OCI-LY7 (cell line): ENCODE data around the gene CA11. TPM values are rescaled to one million over a fixed set of nuclear protein-coding genes. Genes with fewer than 3 reads are reported as not detected.

ENCODE experiments used
- BruUV-seq: library from RNA; stranded (reverse); fragments of 400-500 nt; replicated peaks from 2 replicates; lab custom pipeline; 2021; lab: Mats Ljungman, UMichigan
- CTCF ChIA-PET: fragments of 300-600 bp; sonication (Branson Sonifier 250); formaldehyde crosslinking; loops from one replicate; lab custom pipeline; 2022; ENCODE audit warnings: antibody characterized with exemption; ENCODE audit not compliant: unreplicated experiment; lab: Charles Lee
- POLR2A ChIA-PET: fragments of 300-600 bp; sonication (Branson Sonifier 250); formaldehyde crosslinking; loops from one replicate; lab custom pipeline; 2022; ENCODE audit warnings: antibody characterized with exemption; lab: Charles Lee
- DNase-seq: peaks from one replicate; pipeline ENCODE4 v3.0.0-alpha.2; 2015; ENCODE audit warnings: low spot score
- H2AFZ ChIP-seq: fragments of 200-600 bp; sonication (generic), shearing (Covaris generic); 2 replicates; pipeline ENCODE4 v1.6.1; 2014; ENCODE audit warnings: mild to moderate bottlenecking, antibody characterized with exemption, low read length, moderate library complexity
- H3K27ac ChIP-seq: fragments of 200-600 bp; sonication (generic); 2 replicates; pipeline ENCODE4 v1.5.1; 2014; ENCODE audit warnings: mixed run types, low read depth, mild to moderate bottlenecking, moderate library complexity, low read length, inconsistent platforms; ENCODE audit not compliant: poor library complexity, severe bottlenecking
- H3K36me3 ChIP-seq: fragments of 200-600 bp; sonication (generic); 2 replicates; pipeline ENCODE4 v1.6.1; 2014; ENCODE audit warnings: mild to moderate bottlenecking, antibody characterized with exemption, low read length, moderate library complexity, mixed read lengths; ENCODE audit not compliant: insufficient read depth
- H3K4me1 ChIP-seq: fragments of 200-600 bp; sonication (generic); 2 replicates; pipeline ENCODE4 v1.5.1; 2014; ENCODE audit warnings: mild to moderate bottlenecking, low read length; ENCODE audit not compliant: insufficient read depth, poor library complexity, severe bottlenecking
- H3K4me2 ChIP-seq: fragments of 200-600 bp; sonication (generic); 2 replicates; pipeline ENCODE4 v1.6.1; 2014; ENCODE audit warnings: mild to moderate bottlenecking, low read length
- H3K4me3 ChIP-seq: fragments of 200-600 bp; sonication (generic); 2 replicates; pipeline ENCODE4 v1.5.1; 2014; ENCODE audit warnings: mild to moderate bottlenecking, low read depth, low read length; ENCODE audit not compliant: poor library complexity, severe bottlenecking
- H3K79me2 ChIP-seq: fragments of 200-600 bp; sonication (generic); 2 replicates; pipeline ENCODE4 v1.6.1; 2016; ENCODE audit warnings: low read depth, mild to moderate bottlenecking, low read length, moderate library complexity, mixed read lengths; ENCODE audit not compliant: insufficient read depth
- H3K9me2 ChIP-seq: fragments of 200-600 bp; sonication (generic); 2 replicates; pipeline ENCODE4 v1.6.1; 2016; ENCODE audit warnings: mild to moderate bottlenecking, low read length, mixed read lengths; ENCODE audit not compliant: insufficient read depth
- H3K9me3 ChIP-seq: fragments of 200-600 bp; sonication (generic); 2 replicates; pipeline ENCODE4 v1.6.1; 2014; ENCODE audit warnings: mild to moderate bottlenecking, mixed run types, low read length, mixed read lengths
- H4K20me1 ChIP-seq: fragments of 200-600 bp; sonication (generic); 2 replicates; pipeline ENCODE4 v1.6.1; 2014; ENCODE audit warnings: mild to moderate bottlenecking, antibody characterized with exemption, low read length, moderate library complexity, mixed read lengths; ENCODE audit not compliant: insufficient read depth
- CTCF ChIP-seq: fragments of 200-600 bp; sonication (generic); conservative IDR thresholded peaks from 2 replicates; pipeline ENCODE4 v1.5.1; 2014; ENCODE audit warnings: mild to moderate bottlenecking, antibody characterized with exemption, low read length, moderate library complexity, mixed read lengths
- EZH2phosphoT487 ChIP-seq: fragments of 200-600 bp; sonication (generic); IDR thresholded peaks from 2 replicates; pipeline ENCODE4 v1.6.1; 2018; ENCODE audit warnings: low read depth, borderline replicate concordance, mild to moderate bottlenecking, mixed run types, antibody characterized with exemption, low read length, moderate library complexity, mixed read lengths
- intact Hi-C: fragments of 100-400 bp; cut with micrococcal nuclease; formaldehyde crosslinking; loops from one replicate; pipeline ENCODE4 v1.10.0; 2022; ENCODE audit not compliant: unreplicated experiment
- total RNA-seq, 2 experiments: library from RNA; depleted of rRNA in 1 of 2; stranded (reverse); fragments of >200 nt in 1 of 2; shearing (Covaris generic) in 1 of 2; gene quantifications; 2 replicates each; pipeline ENCODE4 v1.2.3, GENCODE V29; 2014 to 2022

The CA11 gene
- total RNA-seq, 2 experiments from 2014 or later, result 2.5 to 10.8 TPM

GRCh38 chr19:48639483-48640375 lies 6.3 kb downstream of the CA11 start:
- BruUV-seq, result no TSS peak
- Histone ChIP-seq H3K4me2 (no peak overlapping the region), H2AFZ (no peak overlapping the region), H3K4me3 (no peak overlapping the region), H3K79me2 (no peaks in the 10 kb centered on the region; the same call in 1 of the 2 replicates), H3K27ac (no peak overlapping the region), H3K36me3 (no peaks in the 10 kb centered on the region), H4K20me1 (no peaks in the 10 kb centered on the region), H3K9me2 (no peaks in the 10 kb centered on the region), H3K9me3 (no peaks in the 10 kb centered on the region), H3K4me1 (peaks cover 24% of the 10 kb centered on the region)
- POLR2A ChIA-PET, result interaction anchor here (0.7 kb wide), 1 partner anchor 228 kb away, joined by 8 read pairs; no protein-coding TSS in a partner anchor
- intact Hi-C loops, result loop anchor here (5.0 to 10.0 kb wide), 2 partner anchors 855 to 1038 kb away; partner anchors contain the start of genes PRMT1 and RPS11
- CTCF ChIA-PET, result no interaction called here
- no peak for TF ChIP-seq EZH2phosphoT487
- TF ChIP-seq CTCF, result no peak
- DNase-seq, result no peak

GRCh38 chr19:48638831-48639381 lies 7.1 kb downstream of the CA11 start:
- Histone ChIP-seq H2AFZ (peak overlapping the region; percentile 79), H3K79me2 (no peaks in the 10 kb centered on the region; the same call in 1 of the 2 replicates), H3K4me1 (peaks cover 31% of the 10 kb centered on the region), H3K27ac (peak overlapping the region; percentile 94), H3K4me3 (peak overlapping the region; percentile 68), H3K9me3 (no peaks in the 10 kb centered on the region), H3K9me2 (no peaks in the 10 kb centered on the region), H3K4me2 (peak overlapping the region; percentile 83), H3K36me3 (no peaks in the 10 kb centered on the region), H4K20me1 (no peaks in the 10 kb centered on the region)
- intact Hi-C loops, result loop anchor here (5.0 to 10.0 kb wide), 2 partner anchors 856 to 1038 kb away; partner anchors contain the start of genes PRMT1 and RPS11
- ChIA-PET CTCF (no interaction called here), POLR2A (no interaction called here)
- no TSS peak for BruUV-seq
- DNase-seq, result peak; percentile 45
- TF ChIP-seq EZH2phosphoT487, result no peak
- no peak for TF ChIP-seq CTCF
